GM19035 (cell line): ENCODE data around the gene NUP188.
A peak's percentile ranks its signal among the peaks of the same experiment; 100 is the strongest.

Source experiments
- ATAC-seq: cut with Tn5 transposase; IDR thresholded peaks from one replicate; pipeline ENCODE4 v1.9.1; 2021; ENCODE audit not compliant: unreplicated experiment

The NUP188 gene

GRCh38 chr9:128947527-128948301 is at the start of gene NUP188, which contains the start of gene DOLK:
Gene NUP188, plus strand, starts transcription at chr9:128947699. Its CDS starts 21 bp downstream, at chr9:128947720.
Gene DOLK, minus strand, starts transcription at chr9:128947603. Its CDS starts 300 bp downstream, at chr9:128947303.
- ATAC-seq: peak; percentile 82

GRCh38 chr9:128898382-128898781 is 49.1 kb upstream of the NUP188 start:
- ATAC-seq: no peak

- ATAC-seq: no peak
Observed at GRCh38 chr9:128898845-128899565, 48.5 kb upstream of the NUP188 start.

GRCh38 chr9:128899566-128900322 is 47.8 kb upstream of the NUP188 start:
- no peak for ATAC-seq

GRCh38 chr9:128901379-128901778 is 46.1 kb upstream of the NUP188 start:
- ATAC-seq: no peak

- peak; percentile 9 for ATAC-seq
Observed at GRCh38 chr9:128901822-128902221, 45.7 kb upstream of the NUP188 start.

GRCh38 chr9:128902351-128903078 is 45.0 kb upstream of the NUP188 start:
- ATAC-seq: peak; percentile 86

- ATAC-seq: no peak
Observed at GRCh38 chr9:128903079-128903461, 44.4 kb upstream of the NUP188 start.

GRCh38 chr9:128903871-128904620 is 43.5 kb upstream of the NUP188 start:
- no peak for ATAC-seq

GRCh38 chr9:128905964-128906363 is 41.5 kb upstream of the NUP188 start:
- ATAC-seq: no peak

- ATAC-seq: no peak
Observed at GRCh38 chr9:128906741-128907140, 40.8 kb upstream of the NUP188 start.

GRCh38 chr9:128908372-128908771 is 39.1 kb upstream of the NUP188 start:
- ATAC-seq: no peak

GRCh38 chr9:128909859-128910258 is 37.6 kb upstream of the NUP188 start:
- ATAC-seq: no peak

GRCh38 chr9:128910906-128911305 is 36.6 kb upstream of the NUP188 start:
- no peak for ATAC-seq

GRCh38 chr9:128911529-128912035 is 35.9 kb upstream of the NUP188 start:
- ATAC-seq: no peak

GRCh38 chr9:128912270-128912853 is 35.1 kb upstream of the NUP188 start:
- ATAC-seq: no peak

GRCh38 chr9:128913048-128913900 is 34.2 kb upstream of the NUP188 start:
- ATAC-seq: no peak

GRCh38 chr9:128913995-128914772 is 33.3 kb upstream of the NUP188 start:
- no peak for ATAC-seq
